Brain pericyte (primary cell): ENCODE measurements around the gene MYL4.

Experiments used
- DNase-seq: peaks from one replicate; pipeline ENCODE4 v3.0.0-alpha.2; 2012; ENCODE audit warnings: low read depth, low spot score

Gene MYL4

DNA sequence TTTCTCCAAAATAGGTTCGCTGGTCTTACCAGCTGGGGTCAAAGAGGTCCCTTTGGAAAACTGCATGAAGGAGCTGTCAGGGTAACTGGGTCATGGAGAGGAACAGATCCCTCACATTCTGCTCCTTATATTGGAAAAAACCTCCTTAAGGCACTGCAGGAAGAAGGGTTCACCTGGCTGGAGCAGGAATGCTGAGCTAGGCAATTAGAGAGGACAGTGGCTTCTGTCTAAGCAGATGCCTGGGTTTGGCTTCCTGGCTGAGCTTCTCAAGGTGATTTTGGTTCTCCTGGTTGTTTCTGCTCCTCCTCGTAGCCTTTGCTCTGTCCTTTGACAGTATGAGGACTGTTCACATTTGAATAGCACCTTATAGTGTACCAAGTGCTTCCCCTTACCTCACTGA lies 64.1 kb downstream of the MYL4 start:
- no peak for DNase-seq
